Adipocyte (in vitro differentiated cells): ENCODE measurements around the gene GPN3.

Experiments
- DNase-seq: peaks from one replicate; pipeline ENCODE4 v3.0.0-alpha.2; 2015; ENCODE audit warnings: low read depth
- H3K27me3 ChIP-seq: replicated peaks from 2 replicates; pipeline ENCODE4 v1.7.0; 2013; ENCODE audit warnings: mild to moderate bottlenecking, low read length, moderate library complexity; ENCODE audit not compliant: control insufficient read depth, insufficient read depth
- H3K36me3 ChIP-seq: 2 replicates; pipeline ENCODE4 v1.7.0; 2013; ENCODE audit warnings: low read length, mild to moderate bottlenecking, moderate library complexity; ENCODE audit not compliant: control insufficient read depth, insufficient read depth, severe bottlenecking
- H3K4me1 ChIP-seq: 2 replicates; pipeline ENCODE4 v1.7.0; 2013; ENCODE audit warnings: mild to moderate bottlenecking, low read length, moderate library complexity; ENCODE audit not compliant: control insufficient read depth, insufficient read depth
- H3K4me3 ChIP-seq: 2 replicates; pipeline ENCODE4 v1.7.0; 2013; ENCODE audit warnings: mild to moderate bottlenecking, low read length, moderate library complexity
- H3K9ac ChIP-seq: 2 replicates; pipeline ENCODE4 v1.7.0; 2013; ENCODE audit warnings: mild to moderate bottlenecking, low read length, moderate library complexity
- H3K9me3 ChIP-seq: 2 replicates; pipeline ENCODE4 v1.7.0; 2013; ENCODE audit warnings: mild to moderate bottlenecking, low read length, moderate library complexity; ENCODE audit not compliant: control insufficient read depth

GPN3 gene

DNA sequence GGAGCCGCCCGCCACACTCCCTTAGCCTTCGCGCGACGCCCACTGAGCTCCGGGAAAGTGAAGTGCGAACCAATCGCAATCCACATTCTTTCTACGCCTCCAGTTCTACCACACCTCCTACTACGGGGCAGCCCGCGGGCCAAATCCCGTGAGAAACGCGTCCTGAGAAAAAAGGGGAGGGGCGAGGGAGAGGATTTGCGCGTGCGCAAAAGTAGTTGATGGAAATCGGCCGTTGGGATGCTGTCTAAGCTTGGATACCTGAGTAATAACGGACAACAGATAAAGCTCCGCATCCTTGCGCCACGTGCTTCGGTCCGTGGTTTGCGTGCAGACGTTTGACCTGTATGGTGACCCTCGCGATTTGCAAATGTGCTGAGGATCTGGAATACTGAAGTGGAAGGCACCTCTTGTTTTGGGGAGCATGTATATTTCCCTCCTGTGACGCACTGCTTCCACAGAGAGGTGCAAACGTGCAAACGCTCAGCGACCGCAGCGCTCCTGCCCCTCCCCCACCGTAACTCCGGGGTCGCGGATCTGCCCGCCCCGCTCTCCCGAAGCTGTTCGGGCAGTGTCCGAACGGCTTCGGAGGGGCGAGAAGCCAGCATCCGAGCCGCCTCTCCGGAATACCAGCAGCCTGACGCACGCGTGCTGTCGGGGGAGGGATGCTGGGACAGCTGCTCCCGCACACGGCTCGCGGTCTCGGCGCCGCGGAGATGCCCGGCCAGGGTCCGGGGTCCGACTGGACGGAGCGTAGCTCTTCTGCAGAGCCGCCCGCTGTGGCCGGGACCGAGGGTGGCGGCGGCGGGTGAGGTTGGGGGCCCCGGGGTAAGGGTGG is at the start of gene GPN3, which contains the start of gene FAM216A:
TSS of gene GPN3 (minus strand) at position 44 of the 835 bp plus-strand sequence. CDS start 54 bp downstream, outside the sequence.
TSS of gene FAM216A (plus strand) at position 632 of the 835 bp plus-strand sequence. CDS start at position 663, 31 bp downstream.
- Histone ChIP-seq H3K36me3 (peaks cover 11% of the 10 kb centered on the region), H3K27me3 (no peaks in the 10 kb centered on the region), H3K9ac (peak within 1 kb of the TSS; percentile 94)

GRCh38 chr12:110516995-110517394 is 48.9 kb upstream of the GPN3 start:
- H3K27me3 ChIP-seq = no peaks in the 10 kb centered on the region
- no peaks in the 10 kb centered on the region for H3K36me3 ChIP-seq
- no peak overlapping the region for H3K4me3 ChIP-seq
- peaks cover 7% of the 10 kb centered on the region for H3K4me1 ChIP-seq
- no peak overlapping the region for H3K9ac ChIP-seq
- H3K9me3 ChIP-seq = no peaks in the 10 kb centered on the region
- no peak for DNase-seq

More for the DNA sequence above, at the start of gene GPN3, which contains the start of gene FAM216A:
- Histone ChIP-seq H3K9me3 (no peaks in the 10 kb centered on the region), H3K4me3 (peak within 1 kb of the TSS; percentile 96), H3K4me1 (peaks cover 13% of the 10 kb centered on the region)
- peak; percentile 99 for DNase-seq

- Histone ChIP-seq H3K4me1 (peaks cover 4% of the 10 kb centered on the region), H3K9ac (no peak overlapping the region), H3K9me3 (no peaks in the 10 kb centered on the region), H3K27me3 (no peaks in the 10 kb centered on the region), H3K4me3 (no peak overlapping the region), H3K36me3 (no peaks in the 10 kb centered on the region)
- DNase-seq = no peak
Observed at GRCh38 chr12:110514363-110514762, 46.3 kb upstream of the GPN3 start.

- Histone ChIP-seq H3K9me3 (no peaks in the 10 kb centered on the region), H3K4me3 (no peak overlapping the region), H3K36me3 (no peaks in the 10 kb centered on the region), H3K9ac (no peak overlapping the region), H3K4me1 (peaks cover 4% of the 10 kb centered on the region), H3K27me3 (no peaks in the 10 kb centered on the region)
- DNase-seq = no peak
Observed at GRCh38 chr12:110513842-110514241, 45.8 kb upstream of the GPN3 start.

DNA sequence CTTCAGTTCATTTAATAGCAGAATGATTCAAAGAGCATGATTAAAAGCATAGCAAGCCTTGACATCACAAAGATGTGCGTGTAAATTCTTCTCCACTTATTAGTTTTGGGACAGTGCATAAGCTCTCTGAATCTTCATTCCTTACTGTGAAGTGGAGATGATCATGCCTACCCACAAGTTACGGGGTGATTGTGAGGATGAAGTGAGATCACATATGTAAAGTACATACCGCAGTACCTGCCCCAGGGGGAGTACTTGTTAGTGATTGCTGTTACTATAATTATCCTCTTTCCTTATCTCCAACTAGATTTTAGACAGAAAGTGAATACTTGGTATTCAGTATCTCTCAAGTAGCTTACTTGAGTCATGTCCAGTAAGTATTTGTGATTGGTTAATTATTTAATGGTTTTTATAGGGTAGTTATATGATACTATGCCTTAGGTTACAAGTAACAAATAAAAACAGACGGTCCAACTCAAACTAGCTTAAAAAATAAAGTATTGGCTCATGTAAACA is 40.1 kb upstream of the GPN3 start:
- no peaks in the 10 kb centered on the region for H3K27me3 ChIP-seq
- H3K4me3 ChIP-seq = no peak overlapping the region
- H3K9me3 ChIP-seq = no peaks in the 10 kb centered on the region
- H3K4me1 ChIP-seq = peaks cover 4% of the 10 kb centered on the region
- no peak overlapping the region for H3K9ac ChIP-seq
- DNase-seq = no peak
- no peaks in the 10 kb centered on the region for H3K36me3 ChIP-seq

DNA sequence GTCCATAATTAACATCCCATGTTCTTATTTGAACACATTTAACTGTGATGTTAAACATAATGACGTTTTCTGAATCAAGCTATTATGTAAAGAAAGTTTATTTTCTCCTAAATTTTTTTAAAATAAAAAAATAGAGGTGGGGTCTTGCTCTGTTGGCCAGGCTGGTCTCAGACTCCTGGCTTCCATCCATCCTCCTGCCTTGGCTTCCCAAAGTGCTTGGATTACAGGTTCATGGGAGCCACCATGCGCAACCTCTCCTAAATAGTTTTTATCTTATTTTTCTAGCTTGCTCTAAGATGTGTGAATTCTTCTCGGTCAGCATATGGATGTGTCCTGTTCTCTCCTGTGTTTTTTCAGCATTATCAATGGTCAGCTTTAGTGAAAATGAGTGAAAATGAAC is 37.3 kb upstream of the GPN3 start:
- H3K9ac ChIP-seq = no peak overlapping the region
- H3K27me3 ChIP-seq = no peaks in the 10 kb centered on the region
- no peaks in the 10 kb centered on the region for H3K36me3 ChIP-seq
- DNase-seq = no peak
- H3K4me1 ChIP-seq = peaks cover 12% of the 10 kb centered on the region
- no peak overlapping the region for H3K4me3 ChIP-seq
- no peaks in the 10 kb centered on the region for H3K9me3 ChIP-seq

- no peak overlapping the region for H3K9ac ChIP-seq
- H3K36me3 ChIP-seq = no peaks in the 10 kb centered on the region
- H3K27me3 ChIP-seq = no peaks in the 10 kb centered on the region
- no peaks in the 10 kb centered on the region for H3K9me3 ChIP-seq
- H3K4me3 ChIP-seq = no peak overlapping the region
- H3K4me1 ChIP-seq = peaks cover 31% of the 10 kb centered on the region
- DNase-seq = no peak
Observed at GRCh38 chr12:110503432-110503831, 35.4 kb upstream of the GPN3 start.

GRCh38 chr12:110501752-110502738 is 34.0 kb upstream of the GPN3 start, which contains the start of the genes RAD9B and VPS29:
Gene RAD9B, plus strand, starts transcription at chr12:110502331. Its CDS starts 7 bp downstream, at chr12:110502338.
Gene VPS29, minus strand, starts transcription at chr12:110502111. Its CDS starts 60 bp downstream, at chr12:110502051.
- peak within 1 kb of the TSS; percentile 92 for H3K9ac ChIP-seq
- H3K27me3 ChIP-seq = no peaks in the 10 kb centered on the region
- peak; percentile 99 for DNase-seq
- H3K9me3 ChIP-seq = no peaks in the 10 kb centered on the region
- no peaks in the 10 kb centered on the region for H3K36me3 ChIP-seq
- H3K4me3 ChIP-seq = peak within 1 kb of the TSS; percentile 94
- H3K4me1 ChIP-seq = peaks cover 34% of the 10 kb centered on the region

GRCh38 chr12:110501399-110501751 is 33.3 kb upstream of the GPN3 start:
- DNase-seq = peak; percentile 67
- no peaks in the 10 kb centered on the region for H3K27me3 ChIP-seq
- H3K4me3 ChIP-seq = peak overlapping the region; percentile 94
- H3K9ac ChIP-seq = peak overlapping the region; percentile 92
- no peaks in the 10 kb centered on the region for H3K9me3 ChIP-seq
- peaks cover 5% of the 10 kb centered on the region for H3K36me3 ChIP-seq
- peaks cover 34% of the 10 kb centered on the region for H3K4me1 ChIP-seq

DNA sequence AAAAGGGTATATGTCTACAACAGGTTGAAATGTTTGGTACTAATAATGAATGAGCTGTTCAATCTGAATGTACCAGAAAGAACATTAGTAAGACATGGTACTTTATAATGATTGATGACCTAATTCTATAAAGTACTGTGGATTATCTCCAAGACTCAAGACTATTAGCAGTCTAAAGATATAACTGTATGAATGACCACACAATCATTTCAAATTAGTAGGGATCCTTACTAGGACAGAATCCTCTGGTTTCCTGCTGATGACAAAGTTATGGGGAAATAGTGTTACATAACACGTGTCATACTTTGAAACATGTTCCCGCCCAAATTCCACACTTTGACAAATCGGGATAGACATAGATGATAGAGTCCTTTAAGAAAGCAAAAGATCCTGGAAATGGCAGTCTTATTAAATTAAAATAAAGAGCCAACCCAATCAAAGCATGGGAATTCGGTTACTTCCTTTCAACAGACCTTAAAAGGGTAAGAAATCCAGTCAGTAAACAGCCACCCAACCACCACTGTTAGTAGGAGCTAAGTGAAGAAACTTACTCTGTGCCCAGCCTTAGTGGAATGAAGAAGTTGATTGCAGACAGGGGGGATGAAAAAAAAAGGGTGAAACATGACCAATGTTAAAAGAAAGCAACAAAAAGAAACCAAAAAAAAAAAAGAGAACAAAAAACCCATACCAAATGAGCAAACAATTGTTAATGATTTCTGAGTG is 31.1 kb upstream of the GPN3 start:
- no peak overlapping the region for H3K9ac ChIP-seq
- DNase-seq = peak; percentile 21
- H3K4me3 ChIP-seq = peak overlapping the region; percentile 10
- no peaks in the 10 kb centered on the region for H3K9me3 ChIP-seq
- peaks cover 34% of the 10 kb centered on the region for H3K4me1 ChIP-seq
- H3K36me3 ChIP-seq = peaks cover 26% of the 10 kb centered on the region
- H3K27me3 ChIP-seq = no peaks in the 10 kb centered on the region
